OCI-LY3 (cell line): ENCODE data around the gene GRAMD4.

Experiments
- H2AFZ ChIP-seq: fragments of 200-600, 300-600 bp; shearing (Covaris generic); 2 replicates; pipeline ENCODE4 v1.6.0; 2014; ENCODE audit warnings: antibody characterized with exemption, low read depth, low read length
- H3K27ac ChIP-seq: fragments of 200-600, 300-600 bp; sonication (generic); 2 replicates; pipeline ENCODE4 v1.5.1; 2014; ENCODE audit warnings: mild to moderate bottlenecking, low read length, moderate library complexity, mixed read lengths
- H3K27me3 ChIP-seq: fragments of 200-600, 300-600 bp; sonication (generic); 2 replicates; pipeline ENCODE4 v1.6.1; 2014; ENCODE audit warnings: low read depth, low read length, mixed read lengths
- H3K36me3 ChIP-seq: fragments of 200-600, 300-600 bp; sonication (generic); replicated peaks from 2 replicates; pipeline ENCODE3; 2014; ENCODE audit warnings: low read depth, low read length, mixed read lengths
- H3K4me1 ChIP-seq: fragments of 300-600, 200-600 bp; sonication (generic); 2 replicates; pipeline ENCODE4 v1.6.1; 2014; ENCODE audit warnings: low read length, mixed read lengths
- H3K4me2 ChIP-seq: fragments of 200-600, 300-600 bp; sonication (generic); 2 replicates; pipeline ENCODE4 v1.6.1; 2014; ENCODE audit warnings: low read length, mixed read lengths
- H3K4me3 ChIP-seq: fragments of 300-600, 200-600 bp; sonication (generic); 2 replicates; pipeline ENCODE4 v1.5.1; 2014; ENCODE audit warnings: antibody characterized with exemption, mild to moderate bottlenecking, low read length, moderate library complexity
- H3K79me2 ChIP-seq: fragments of 300-600, 200-600 bp; shearing (Covaris generic); 2 replicates; pipeline ENCODE4 v1.6.1; 2014; ENCODE audit warnings: mild to moderate bottlenecking, low read length, mixed read lengths
- H3K9ac ChIP-seq: fragments of 300-600, 200-600 bp; shearing (Covaris generic); 2 replicates; pipeline ENCODE4 v1.6.0; 2014; ENCODE audit warnings: mild to moderate bottlenecking, low read length, moderate library complexity
- H3K9me3 ChIP-seq: fragments of 200-600, 300-600 bp; shearing (Covaris generic); 2 replicates; pipeline ENCODE4 v1.6.1; 2014; ENCODE audit warnings: low read length, mixed read lengths; ENCODE audit not compliant: insufficient read depth
- H4K20me1 ChIP-seq: fragments of 200-600, 300-600 bp; sonication (generic); 2 replicates; pipeline ENCODE4 v1.6.1; 2016; ENCODE audit warnings: low read length, mixed read lengths; ENCODE audit not compliant: insufficient read depth
- EZH2phosphoT487 ChIP-seq: fragments of 200-600 bp; shearing (Covaris generic); IDR thresholded peaks from 2 replicates; pipeline ENCODE4 v1.6.1; 2018; ENCODE audit warnings: antibody characterized with exemption, mixed run types, low read depth
- TF ChIP-seq, protein P1 (sequence below): fragments of 200-600, 300-600 bp; sonication (generic); IDR thresholded peaks from 2 replicates; pipeline ENCODE4 v1.5.1; 2014; ENCODE audit warnings: antibody characterized with exemption, low read length, low read depth

Gene GRAMD4

DNA sequence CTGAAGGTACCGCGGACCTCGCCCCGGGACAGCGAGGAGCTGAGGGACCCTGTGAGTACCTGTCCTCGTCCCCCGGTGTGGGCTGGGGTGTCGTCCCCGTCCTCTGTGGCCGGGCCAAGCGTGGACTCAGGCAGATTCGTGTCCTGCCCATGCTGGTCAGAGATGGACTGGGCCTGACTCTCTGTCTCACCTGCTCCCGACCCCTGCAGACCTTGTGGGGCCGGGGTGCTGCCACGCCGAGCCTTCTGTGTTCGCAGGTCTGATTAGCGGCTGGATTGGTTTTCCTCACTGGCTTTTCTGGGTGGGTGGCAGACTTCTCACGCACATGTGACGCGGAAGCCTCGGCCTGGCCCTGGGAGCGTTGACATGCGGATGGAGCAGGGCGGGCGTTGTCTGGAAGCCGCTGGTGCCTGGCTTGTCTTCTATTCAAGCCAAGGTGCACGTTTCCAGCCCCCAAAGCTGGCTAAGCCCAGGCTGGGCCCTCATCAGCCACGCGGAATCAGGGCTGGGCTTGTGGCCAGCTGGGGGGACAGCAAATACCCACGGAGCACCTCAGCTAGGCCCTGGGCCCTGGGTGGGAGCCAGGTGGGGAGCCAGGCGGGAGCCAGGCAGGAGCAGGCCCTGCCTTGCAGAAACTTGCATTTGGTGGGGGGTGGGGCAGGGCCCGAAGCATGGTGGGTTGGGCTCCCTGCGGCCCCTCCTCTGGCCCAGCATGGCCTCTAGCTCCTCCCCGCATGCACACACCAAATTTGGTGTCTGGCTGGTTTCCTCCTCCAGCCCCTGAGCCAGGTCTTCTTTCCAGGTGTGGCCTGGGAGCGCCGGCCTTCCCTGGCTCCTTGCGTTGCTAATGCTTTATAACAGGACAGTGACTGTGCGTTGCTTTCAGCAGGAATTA lies 7.0 kb downstream of the GRAMD4 start:
- H3K4me3 ChIP-seq = no peak overlapping the region
- no peak overlapping the region for H3K4me2 ChIP-seq
- H3K9ac ChIP-seq = no peak overlapping the region
- TF ChIP-seq EZH2phosphoT487 = no peak
- TF ChIP-seq, protein P1, sequence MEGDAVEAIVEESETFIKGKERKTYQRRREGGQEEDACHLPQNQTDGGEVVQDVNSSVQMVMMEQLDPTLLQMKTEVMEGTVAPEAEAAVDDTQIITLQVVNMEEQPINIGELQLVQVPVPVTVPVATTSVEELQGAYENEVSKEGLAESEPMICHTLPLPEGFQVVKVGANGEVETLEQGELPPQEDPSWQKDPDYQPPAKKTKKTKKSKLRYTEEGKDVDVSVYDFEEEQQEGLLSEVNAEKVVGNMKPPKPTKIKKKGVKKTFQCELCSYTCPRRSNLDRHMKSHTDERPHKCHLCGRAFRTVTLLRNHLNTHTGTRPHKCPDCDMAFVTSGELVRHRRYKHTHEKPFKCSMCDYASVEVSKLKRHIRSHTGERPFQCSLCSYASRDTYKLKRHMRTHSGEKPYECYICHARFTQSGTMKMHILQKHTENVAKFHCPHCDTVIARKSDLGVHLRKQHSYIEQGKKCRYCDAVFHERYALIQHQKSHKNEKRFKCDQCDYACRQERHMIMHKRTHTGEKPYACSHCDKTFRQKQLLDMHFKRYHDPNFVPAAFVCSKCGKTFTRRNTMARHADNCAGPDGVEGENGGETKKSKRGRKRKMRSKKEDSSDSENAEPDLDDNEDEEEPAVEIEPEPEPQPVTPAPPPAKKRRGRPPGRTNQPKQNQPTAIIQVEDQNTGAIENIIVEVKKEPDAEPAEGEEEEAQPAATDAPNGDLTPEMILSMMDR = no peak
- peaks cover 8% of the 10 kb centered on the region for H3K36me3 ChIP-seq
- peaks cover 12% of the 10 kb centered on the region; the same call in 1 of the 2 replicates for H3K79me2 ChIP-seq
- no peaks in the 10 kb centered on the region for H3K4me1 ChIP-seq
- H2AFZ ChIP-seq = no peak overlapping the region
- no peak overlapping the region for H3K27ac ChIP-seq
- peaks cover 73% of the 10 kb centered on the region for H4K20me1 ChIP-seq
- H3K9me3 ChIP-seq = no peaks in the 10 kb centered on the region
- H3K27me3 ChIP-seq = no peaks in the 10 kb centered on the region

DNA sequence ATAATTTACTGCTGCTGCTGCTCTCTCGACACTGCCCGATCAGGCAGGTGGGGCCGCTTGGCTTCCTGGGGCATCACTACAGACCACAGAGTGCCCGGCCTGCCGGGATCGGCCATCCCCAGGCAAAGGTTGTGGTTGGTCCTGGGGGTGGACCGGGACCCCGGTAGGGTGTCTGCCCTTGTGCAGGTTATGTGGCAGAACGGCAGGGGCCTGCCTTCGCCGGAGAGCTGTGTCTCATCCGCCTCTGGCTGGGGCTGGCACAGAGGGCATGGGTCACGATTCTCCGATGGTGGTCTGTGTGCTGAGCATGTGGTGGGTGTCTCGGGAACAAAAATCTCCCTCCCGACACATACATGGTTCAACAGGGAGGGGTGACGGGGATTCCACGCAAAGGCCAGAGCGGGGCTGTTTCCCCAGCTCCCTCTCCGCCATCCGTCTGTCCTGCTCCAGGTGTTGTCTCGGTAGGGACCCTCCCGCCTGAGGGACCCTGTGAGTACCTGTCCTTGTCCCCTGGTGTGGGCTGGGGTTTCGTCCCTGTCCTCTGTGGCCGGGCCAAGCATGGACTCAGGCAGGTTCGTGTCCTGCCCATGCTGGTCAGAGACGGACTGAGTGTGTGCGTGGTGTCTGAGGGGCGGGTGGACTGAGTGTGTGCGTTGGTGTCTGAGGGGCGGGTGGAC lies 7.8 kb downstream of the GRAMD4 start:
- Histone ChIP-seq H3K9ac (no peak overlapping the region), H3K79me2 (peaks cover 11% of the 10 kb centered on the region; the same call in 1 of the 2 replicates), H3K27me3 (no peaks in the 10 kb centered on the region), H3K27ac (no peak overlapping the region), H3K4me3 (no peak overlapping the region), H3K36me3 (peaks cover 8% of the 10 kb centered on the region), H3K4me1 (no peaks in the 10 kb centered on the region), H3K4me2 (no peak overlapping the region), H4K20me1 (peaks cover 77% of the 10 kb centered on the region), H2AFZ (no peak overlapping the region), H3K9me3 (no peaks in the 10 kb centered on the region)
- no peak for TF ChIP-seq EZH2phosphoT487
- TF ChIP-seq, protein P1 = no peak

DNA sequence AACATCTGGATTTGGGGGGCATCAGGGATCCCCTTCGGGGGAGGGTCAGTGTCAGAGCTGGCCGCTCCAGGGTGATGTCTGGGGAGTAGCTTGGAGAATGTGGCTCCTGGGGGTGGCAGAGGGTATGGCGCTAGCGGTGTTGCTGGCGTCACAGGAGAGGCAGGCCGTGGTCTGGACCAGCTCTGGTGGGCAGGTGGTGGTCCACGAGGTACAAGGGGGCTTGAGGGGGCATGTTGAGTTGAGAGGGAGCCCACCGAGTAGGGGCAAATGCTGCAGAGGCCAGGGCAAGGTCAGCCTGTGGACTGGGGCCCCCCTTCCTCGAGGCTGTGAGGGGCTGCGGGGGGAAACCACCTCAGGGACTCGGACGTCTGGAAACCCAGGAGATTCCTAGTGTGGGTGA lies 8.6 kb downstream of the GRAMD4 start:
- Histone ChIP-seq H3K27me3 (no peaks in the 10 kb centered on the region), H3K4me3 (no peak overlapping the region), H3K4me1 (no peaks in the 10 kb centered on the region), H3K4me2 (no peak overlapping the region), H2AFZ (no peak overlapping the region), H3K9me3 (no peaks in the 10 kb centered on the region), H3K36me3 (peaks cover 8% of the 10 kb centered on the region), H4K20me1 (peaks cover 77% of the 10 kb centered on the region), H3K9ac (no peak overlapping the region), H3K79me2 (peaks cover 9% of the 10 kb centered on the region; the same call in 1 of the 2 replicates), H3K27ac (no peak overlapping the region)
- TF ChIP-seq EZH2phosphoT487 = no peak
- TF ChIP-seq, protein P1 = no peak

DNA sequence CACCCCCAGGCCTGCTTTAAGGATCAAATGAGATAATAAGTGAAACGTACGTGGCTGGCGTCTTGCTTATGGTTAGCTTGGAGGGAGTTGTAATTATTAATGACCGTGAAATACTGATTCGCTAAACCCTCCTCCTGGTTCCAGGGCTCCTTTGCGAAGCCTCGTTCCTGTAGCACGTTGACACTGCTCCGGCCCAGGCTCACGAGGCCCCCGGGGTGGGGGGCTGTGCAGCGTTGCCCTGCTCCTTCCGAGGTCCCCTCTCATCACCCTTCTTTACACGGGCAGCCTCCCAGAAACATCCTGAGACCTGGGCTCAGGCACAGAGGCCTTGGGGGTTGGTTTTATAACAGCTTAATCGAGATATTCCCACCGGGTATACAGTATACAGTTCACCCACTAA lies 9.1 kb downstream of the GRAMD4 start:
- peaks cover 79% of the 10 kb centered on the region for H4K20me1 ChIP-seq

More for the DNA sequence above, 9.1 kb downstream of the GRAMD4 start:
- H3K9ac ChIP-seq = no peak overlapping the region
- H3K9me3 ChIP-seq = no peaks in the 10 kb centered on the region
- peaks cover 8% of the 10 kb centered on the region for H3K36me3 ChIP-seq
- no peaks in the 10 kb centered on the region for H3K27me3 ChIP-seq
- H3K79me2 ChIP-seq = peaks cover 9% of the 10 kb centered on the region; the same call in 1 of the 2 replicates
- H2AFZ ChIP-seq = no peak overlapping the region
- H3K4me3 ChIP-seq = no peak overlapping the region
- TF ChIP-seq, protein P1 = no peak
- no peak for TF ChIP-seq EZH2phosphoT487
- H3K27ac ChIP-seq = no peak overlapping the region
- H3K4me1 ChIP-seq = no peaks in the 10 kb centered on the region
- no peak overlapping the region for H3K4me2 ChIP-seq
